HEK293T (cell line): ENCODE data around the gene FRMD8.

Source experiments
- CTCF ChIA-PET: fragments of 350-600 bp; formaldehyde crosslinking; extraction: SDS; loops from one replicate; lab custom pipeline; 2021; ENCODE audit warnings: antibody characterized with exemption, inconsistent platforms; lab: Yijun Ruan, JAX
- POLR2A ChIA-PET: fragments of 350-600 bp; formaldehyde crosslinking; extraction: SDS; loops from one replicate; lab custom pipeline; 2020; ENCODE audit warnings: antibody characterized with exemption, inconsistent platforms; lab: Yijun Ruan, JAX
- DNase-seq: peaks from one replicate; pipeline ENCODE4 v3.0.0; 2012; ENCODE audit warnings: mixed read lengths; ENCODE audit errors: extremely low spot score
- ARNT ChIP-seq: fragments of 450-650 bp; IDR thresholded peaks from 2 replicates; pipeline ENCODE4 v1.6.1; 2017; ENCODE audit warnings: mild to moderate bottlenecking
- BHLHE40 ChIP-seq: fragments of 450-650 bp; IDR thresholded peaks from 2 replicates; pipeline ENCODE4 v1.6.1; 2016; ENCODE audit warnings: mild to moderate bottlenecking, moderate library complexity, borderline replicate concordance
- CTBP1 ChIP-seq: fragments of 450-650 bp; IDR thresholded peaks from 2 replicates; pipeline ENCODE4 v1.6.1; 2016; ENCODE audit warnings: borderline replicate concordance
- ELF4 ChIP-seq: fragments of 450-650 bp; IDR thresholded peaks from 2 replicates; pipeline ENCODE4 v1.6.1; 2017; ENCODE audit warnings: antibody characterized with exemption
- FOXA1 ChIP-seq: fragments of 450-650 bp; IDR thresholded peaks from 2 replicates; pipeline ENCODE4 v1.6.1; 2016; ENCODE audit warnings: mild to moderate bottlenecking
- FOXK2 ChIP-seq: fragments of 450-650 bp; IDR thresholded peaks from 2 replicates; pipeline ENCODE4 v1.6.1; 2016; ENCODE audit warnings: mild to moderate bottlenecking
- FOXM1 ChIP-seq: fragments of 450-650 bp; IDR thresholded peaks from 2 replicates; pipeline ENCODE4 v1.6.1; 2017; ENCODE audit warnings: mild to moderate bottlenecking, borderline replicate concordance
- HDGF ChIP-seq: fragments of 450-650 bp; IDR thresholded peaks from 2 replicates; pipeline ENCODE4 v1.6.1; 2017; ENCODE audit warnings: antibody characterized with exemption, borderline replicate concordance
- L3MBTL2 ChIP-seq: fragments of 450-650 bp; conservative IDR thresholded peaks from 2 replicates; pipeline ENCODE4 v1.6.1; 2016; ENCODE audit warnings: mild to moderate bottlenecking
- LEF1 ChIP-seq: fragments of 450-650 bp; IDR thresholded peaks from 2 replicates; pipeline ENCODE4 v1.6.1; 2017; ENCODE audit warnings: mild to moderate bottlenecking, borderline replicate concordance
- NFRKB ChIP-seq: fragments of 450-650 bp; IDR thresholded peaks from 2 replicates; pipeline ENCODE4 v1.6.1; 2016; ENCODE audit warnings: mild to moderate bottlenecking, moderate library complexity
- PKNOX1 ChIP-seq: fragments of 450-650 bp; IDR thresholded peaks from 2 replicates; pipeline ENCODE4 v1.6.1; 2016
- SP1 ChIP-seq: fragments of 450-650 bp; IDR thresholded peaks from 2 replicates; pipeline ENCODE4 v1.6.1; 2017
- SUZ12 ChIP-seq: fragments of 450-650 bp; IDR thresholded peaks from 2 replicates; pipeline ENCODE4 v1.6.1; 2016; ENCODE audit warnings: mild to moderate bottlenecking
- TARDBP ChIP-seq: fragments of 450-650 bp; IDR thresholded peaks from 2 replicates; pipeline ENCODE4 v1.6.1; 2016
- ZNF384 ChIP-seq: fragments of 450-650 bp; IDR thresholded peaks from 2 replicates; pipeline ENCODE4 v1.6.1; 2016

FRMD8 gene

GRCh38 chr11:65431451-65432099 lies 45.1 kb downstream of the FRMD8 start:
- TF ChIP-seq ARNT = no peak
- TF ChIP-seq TARDBP = no peak
- no peak for TF ChIP-seq LEF1
- TF ChIP-seq NFRKB = no peak
- no peak for DNase-seq
- ChIA-PET CTCF (no interaction called here), POLR2A (interaction anchor here (1.5 kb wide), 1 partner anchor 8 kb away, joined by 13 read pairs; the partner anchor contains the start of gene NEAT1)

GRCh38 chr11:65432100-65432650 lies 45.7 kb downstream of the FRMD8 start:
- DNase-seq = no peak
- ChIA-PET CTCF (no interaction called here), POLR2A (interaction anchor here (0.6 to 1.5 kb wide), 5 partner anchors 9 to 74 kb away, joined by 3 to 13 read pairs (median 4); partner anchors contain the start of genes MALAT1 and NEAT1)
- TF ChIP-seq FOXM1 (no peak), L3MBTL2 (no peak), SUZ12 (no peak), FOXA1 (no peak), PKNOX1 (no peak), ZNF384 (no peak), FOXK2 (no peak), NFRKB (no peak), SP1 (no peak), TARDBP (no peak), LEF1 (no peak), ARNT (no peak), CTBP1 (no peak), ELF4 (no peak), BHLHE40 (no peak)

DNA sequence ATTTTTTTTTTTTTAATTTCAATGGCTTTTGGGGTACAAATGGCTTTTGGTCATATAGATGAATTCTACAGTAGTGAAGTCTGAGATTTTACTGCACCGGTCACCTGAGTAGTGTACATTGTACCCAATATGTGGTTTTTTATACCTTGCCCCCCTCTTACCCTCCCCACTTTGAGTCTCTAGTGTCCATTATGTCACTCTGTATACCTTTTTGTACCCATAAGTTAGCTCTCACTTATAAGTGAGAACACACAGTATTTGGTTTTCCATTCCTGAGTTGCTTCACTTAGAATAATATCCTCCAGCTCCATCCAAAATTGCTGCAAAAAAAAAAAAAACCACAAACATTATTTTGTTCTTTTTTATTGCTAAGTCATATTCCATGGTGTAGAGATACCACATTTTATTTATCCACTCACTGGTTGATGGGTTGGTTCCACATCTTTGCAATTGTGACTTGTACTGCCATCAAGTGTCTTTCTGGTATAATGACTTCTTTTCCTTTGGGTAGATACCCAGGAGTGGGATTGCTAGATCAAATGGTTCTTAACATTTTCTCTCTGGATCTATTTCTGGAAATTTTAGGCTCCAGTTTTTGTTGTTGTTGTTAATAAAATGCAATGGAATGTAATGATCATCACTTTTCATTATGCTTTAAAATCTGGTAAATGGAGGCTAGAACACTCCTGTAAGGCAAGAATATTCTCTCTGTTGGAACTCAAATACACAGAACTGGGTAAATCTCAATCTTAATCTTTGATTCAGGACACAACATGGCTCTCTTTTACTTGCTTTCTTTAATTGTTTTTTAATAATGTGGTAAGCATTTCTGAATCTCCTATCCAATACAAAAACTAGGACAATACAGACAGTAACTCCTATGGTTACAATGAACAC lies 46.5 kb downstream of the FRMD8 start:
- POLR2A ChIA-PET = interaction anchor here (0.6 to 1.5 kb wide), 5 partner anchors 10 to 73 kb away, joined by 3 to 13 read pairs (median 4); partner anchors contain the start of genes MALAT1 and NEAT1
- CTCF ChIA-PET = no interaction called here
- DNase-seq = no peak
- TF ChIP-seq TARDBP = no peak
- TF ChIP-seq CTBP1 = no peak
- TF ChIP-seq FOXM1 = no peak
- TF ChIP-seq NFRKB = no peak
- no peak for TF ChIP-seq ARNT
- TF ChIP-seq BHLHE40 = no peak
- TF ChIP-seq ELF4 = no peak
- TF ChIP-seq HDGF = no peak
- TF ChIP-seq LEF1 = no peak
- TF ChIP-seq ZNF384 = no peak
- no peak for TF ChIP-seq L3MBTL2

DNA sequence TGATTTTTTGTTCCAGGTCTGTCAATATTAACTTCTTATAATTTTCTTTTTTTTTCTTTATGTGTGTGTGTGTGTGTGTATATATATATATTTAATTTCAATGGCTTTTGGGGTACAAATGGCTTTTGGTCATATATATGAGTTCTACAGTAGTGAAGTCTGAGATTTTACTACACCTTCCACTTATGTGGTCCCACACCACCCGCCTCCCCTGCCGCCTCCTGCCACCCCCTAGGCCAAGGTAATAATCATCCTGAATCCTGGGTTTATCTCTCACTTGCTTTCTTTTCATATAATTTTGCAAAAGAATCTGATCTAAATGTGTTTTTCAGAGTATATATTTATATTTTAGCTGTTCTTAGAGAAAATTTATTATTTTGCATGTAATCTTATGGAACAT lies 47.2 kb downstream of the FRMD8 start:
- ChIA-PET POLR2A (interaction anchor here (0.9 to 4.9 kb wide), 4 partner anchors 11 to 69 kb away, joined by 3 to 67 read pairs (median 6); partner anchors contain the start of genes MALAT1 and NEAT1), CTCF (interaction anchor here (0.7 kb wide), 1 partner anchor 30 kb away, joined by 3 read pairs; no protein-coding TSS in a partner anchor)
- DNase-seq = no peak
- no peak for TF ChIP-seq HDGF
- TF ChIP-seq CTBP1 = no peak
- TF ChIP-seq PKNOX1 = no peak
- no peak for TF ChIP-seq ARNT
- TF ChIP-seq SP1 = no peak
- no peak for TF ChIP-seq FOXA1
- TF ChIP-seq FOXM1 = no peak
- TF ChIP-seq NFRKB = no peak
- TF ChIP-seq FOXK2 = no peak
- TF ChIP-seq L3MBTL2 = no peak
- TF ChIP-seq SUZ12 = no peak
- no peak for TF ChIP-seq BHLHE40
- no peak for TF ChIP-seq LEF1
- no peak for TF ChIP-seq ZNF384
- no peak for TF ChIP-seq ELF4
- TF ChIP-seq TARDBP = no peak

DNA sequence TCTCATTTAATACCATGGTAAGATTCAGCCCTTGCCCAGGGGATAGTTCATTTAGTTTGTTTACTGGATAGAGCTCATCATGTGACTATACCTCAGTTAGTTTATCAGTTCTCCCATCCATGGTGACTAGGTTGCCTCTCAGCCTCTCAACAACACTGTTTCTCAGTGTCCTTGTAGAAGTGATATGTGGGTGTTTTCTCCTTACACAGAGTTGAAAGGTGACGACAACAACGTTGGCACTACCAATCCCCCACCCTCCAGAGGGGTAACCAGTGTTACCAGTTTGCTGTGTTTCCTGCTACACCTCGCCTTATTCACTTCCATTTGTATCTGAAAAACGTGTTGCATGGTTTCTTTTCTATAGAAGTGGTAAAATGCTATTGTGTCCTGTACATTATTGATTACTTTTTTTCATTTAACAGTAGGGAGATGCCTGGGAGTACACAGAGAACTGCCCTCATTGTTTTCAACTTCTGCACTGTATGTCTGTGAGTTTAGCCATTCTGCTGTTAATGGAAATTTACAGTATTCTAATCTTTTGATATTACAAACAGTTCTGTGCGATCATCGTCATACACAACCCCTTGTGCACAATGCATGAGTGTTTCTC lies 47.7 kb downstream of the FRMD8 start:
- CTCF ChIA-PET = interaction anchor here (0.7 kb wide), 2 partner anchors 31 to 106 kb away, joined by 3 read pairs; no protein-coding TSS in a partner anchor
- POLR2A ChIA-PET = interaction anchor here (0.9 to 4.9 kb wide), 4 partner anchors 11 to 68 kb away, joined by 3 to 67 read pairs (median 6); partner anchors contain the start of genes MALAT1 and NEAT1
- TF ChIP-seq NFRKB (no peak), SUZ12 (no peak), HDGF (no peak), ZNF384 (no peak), SP1 (no peak), BHLHE40 (no peak), FOXK2 (no peak), LEF1 (no peak), FOXM1 (no peak), CTBP1 (no peak), TARDBP (no peak)
- no peak for DNase-seq
